ENCODE data around the gene POLR2L. TPM values are rescaled to one million over a fixed set of nuclear protein-coding genes. Genes with fewer than 3 reads are reported as not detected.

Gene POLR2L
- total and polyA plus RNA-seq, 12 donors: 26.2 to 206 (median 109) TPM

DNA sequence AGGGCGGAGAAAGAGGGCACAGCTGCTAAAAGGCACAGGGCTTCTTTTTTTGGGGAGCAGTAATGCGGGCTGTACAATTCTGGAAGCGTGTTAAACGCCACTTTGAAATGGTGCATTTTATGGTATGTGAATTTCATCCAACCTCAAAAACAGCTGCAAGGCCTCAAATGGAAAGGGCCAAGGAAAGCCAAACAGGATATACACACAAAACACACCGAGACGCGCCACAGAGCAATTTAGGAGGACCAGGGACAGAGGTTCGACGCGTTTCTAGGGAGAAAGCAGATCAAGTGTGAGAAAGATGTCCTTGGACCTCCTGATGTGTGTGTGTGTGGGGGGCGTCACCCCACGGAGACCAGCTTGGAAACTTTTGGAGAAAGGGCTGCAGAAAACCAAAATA is 31.4 kb upstream of the POLR2L start:
- TF ChIP-seq, protein P1, sequence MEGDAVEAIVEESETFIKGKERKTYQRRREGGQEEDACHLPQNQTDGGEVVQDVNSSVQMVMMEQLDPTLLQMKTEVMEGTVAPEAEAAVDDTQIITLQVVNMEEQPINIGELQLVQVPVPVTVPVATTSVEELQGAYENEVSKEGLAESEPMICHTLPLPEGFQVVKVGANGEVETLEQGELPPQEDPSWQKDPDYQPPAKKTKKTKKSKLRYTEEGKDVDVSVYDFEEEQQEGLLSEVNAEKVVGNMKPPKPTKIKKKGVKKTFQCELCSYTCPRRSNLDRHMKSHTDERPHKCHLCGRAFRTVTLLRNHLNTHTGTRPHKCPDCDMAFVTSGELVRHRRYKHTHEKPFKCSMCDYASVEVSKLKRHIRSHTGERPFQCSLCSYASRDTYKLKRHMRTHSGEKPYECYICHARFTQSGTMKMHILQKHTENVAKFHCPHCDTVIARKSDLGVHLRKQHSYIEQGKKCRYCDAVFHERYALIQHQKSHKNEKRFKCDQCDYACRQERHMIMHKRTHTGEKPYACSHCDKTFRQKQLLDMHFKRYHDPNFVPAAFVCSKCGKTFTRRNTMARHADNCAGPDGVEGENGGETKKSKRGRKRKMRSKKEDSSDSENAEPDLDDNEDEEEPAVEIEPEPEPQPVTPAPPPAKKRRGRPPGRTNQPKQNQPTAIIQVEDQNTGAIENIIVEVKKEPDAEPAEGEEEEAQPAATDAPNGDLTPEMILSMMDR (IDR thresholded peaks at IDR 0.05): no peak
- TF ChIP-seq POLR2A (IDR thresholded peaks at IDR 0.05): no peak
- Histone ChIP-seq H3K4me1 (replicated peaks in 1 of 2) (peaks cover 7 to 8% of the 10 kb centered on the region in 2 donors), H3K36me3 (replicated peaks in 1 of 2) (no peaks in the 10 kb centered on the region), H3K27ac (no peak overlapping the region), H3K9me3 (replicated peaks in 1 of 3) (no peaks in the 10 kb centered on the region), H3K4me3 (no peak overlapping the region), H3K27me3 (no peaks in the 10 kb centered on the region)
- WGBS, 4 donors: 71 to 82% (median 78%) methylated on average over 11 to 12 of the region's 12 CpGs
- no peak for DNase-seq
- intact Hi-C loops (cut with DNase I): no loop called here

DNA sequence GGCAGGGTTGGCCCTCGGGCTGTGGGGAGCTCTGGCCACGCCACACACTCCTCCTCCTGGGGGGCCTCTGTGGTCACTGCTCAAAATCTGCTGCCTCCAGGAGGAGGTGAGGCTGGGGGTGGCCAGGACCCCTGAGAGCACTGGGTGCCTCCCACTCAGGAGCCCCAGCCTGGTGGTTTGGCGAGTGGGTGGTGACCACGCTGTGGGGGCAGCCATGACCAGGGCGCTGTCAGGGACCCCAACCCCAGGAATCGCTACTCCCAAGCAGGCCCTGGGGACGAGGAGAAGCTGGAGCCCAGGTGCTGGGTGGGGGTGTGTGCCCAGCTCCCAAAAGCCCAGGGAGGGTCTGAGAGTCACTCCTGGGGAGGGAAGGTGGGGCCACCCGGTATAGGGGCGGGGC is 30.5 kb upstream of the POLR2L start:
- TF ChIP-seq, protein P1 (IDR thresholded peaks at IDR 0.05): no peak
- no peak for TF ChIP-seq POLR2A (IDR thresholded peaks at IDR 0.05)
- H3K9me3 ChIP-seq (replicated peaks in 1 of 3): no peaks in the 10 kb centered on the region
- intact Hi-C loops (cut with DNase I): no loop called here
- no peak overlapping the region for H3K27ac ChIP-seq
- H3K36me3 ChIP-seq (replicated peaks in 1 of 2): no peaks in the 10 kb centered on the region
- H3K4me3 ChIP-seq: no peak overlapping the region
- peaks cover 7 to 8% of the 10 kb centered on the region in 2 donors for H3K4me1 ChIP-seq (replicated peaks in 1 of 2)
- no peaks in the 10 kb centered on the region for H3K27me3 ChIP-seq
- DNase-seq: no peak
- 81 to 90% (median 86%) methylated on average over 4 to 9 of the region's 9 CpGs for WGBS, 4 donors

DNA sequence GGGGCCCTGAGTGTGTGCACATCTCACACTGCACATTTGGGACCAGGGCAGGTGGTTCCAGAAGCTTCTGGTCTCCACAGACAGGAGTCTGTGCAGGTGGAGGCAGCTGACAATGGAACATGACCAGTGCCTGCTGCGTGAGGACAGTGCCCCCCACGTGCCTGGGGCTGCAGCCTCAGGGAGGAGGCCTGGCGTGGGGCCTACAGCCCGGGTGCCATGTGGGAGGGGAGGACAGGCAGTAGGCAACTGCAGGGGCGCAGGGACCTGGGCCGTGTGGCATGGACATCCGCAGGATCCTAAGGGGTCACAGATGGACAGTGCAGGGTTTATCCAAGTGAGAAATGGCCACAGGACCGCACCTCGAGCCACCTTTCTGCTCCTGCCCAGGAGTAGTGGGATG is 29.1 kb upstream of the POLR2L start:
- Histone ChIP-seq H3K4me3 (no peak overlapping the region), H3K27me3 (no peaks in the 10 kb centered on the region), H3K27ac (no peak overlapping the region), H3K4me1 (replicated peaks in 1 of 2) (peaks cover 2 to 3% of the 10 kb centered on the region in 2 donors), H3K9me3 (replicated peaks in 1 of 3) (no peaks in the 10 kb centered on the region), H3K36me3 (replicated peaks in 1 of 2) (peaks cover 0 to 4% of the 10 kb centered on the region in 2 donors)
- intact Hi-C loops (cut with DNase I): no loop called here
- DNase-seq: no peak
- WGBS, 4 donors: 50 to 81% (median 74%) methylated on average over 2 to 9 of the region's 9 CpGs
- TF ChIP-seq POLR2A (IDR thresholded peaks at IDR 0.05): no peak
- TF ChIP-seq, protein P1 (IDR thresholded peaks at IDR 0.05): no peak

DNA sequence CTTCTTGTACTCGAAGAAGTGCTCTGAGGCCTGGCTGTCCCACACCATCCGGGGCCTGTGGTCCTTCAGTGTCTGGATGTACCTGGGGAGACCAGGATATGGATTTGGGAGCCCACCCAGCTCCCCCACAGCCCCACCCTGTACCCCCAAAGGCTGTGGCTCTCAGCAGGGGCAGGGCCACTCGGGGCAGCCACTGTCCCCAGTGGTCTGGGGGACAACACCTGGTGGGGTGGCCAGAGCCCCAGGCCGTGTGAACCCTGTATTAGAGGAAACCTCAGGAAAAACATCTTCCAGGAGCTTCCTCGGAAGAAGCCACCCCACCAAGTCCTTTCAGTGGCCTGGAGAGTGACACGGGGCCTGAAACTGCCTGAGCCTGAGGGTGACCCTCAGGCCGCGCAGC is 28.1 kb upstream of the POLR2L start:
- intact Hi-C loops (cut with DNase I): no loop called here
- WGBS, 4 donors: 86 to 100% (median 91%) methylated on average over 3 to 8 of the region's 8 CpGs
- H3K36me3 ChIP-seq (replicated peaks in 1 of 2): peaks cover 0 to 4% of the 10 kb centered on the region in 2 donors
- no peak for DNase-seq
- TF ChIP-seq POLR2A (IDR thresholded peaks at IDR 0.05): no peak
- H3K27me3 ChIP-seq: no peaks in the 10 kb centered on the region
- H3K4me1 ChIP-seq (replicated peaks in 1 of 2): no peaks in the 10 kb centered on the region
- H3K4me3 ChIP-seq: no peak overlapping the region
- no peaks in the 10 kb centered on the region for H3K9me3 ChIP-seq (replicated peaks in 1 of 3)
- H3K27ac ChIP-seq: no peak overlapping the region

DNA sequence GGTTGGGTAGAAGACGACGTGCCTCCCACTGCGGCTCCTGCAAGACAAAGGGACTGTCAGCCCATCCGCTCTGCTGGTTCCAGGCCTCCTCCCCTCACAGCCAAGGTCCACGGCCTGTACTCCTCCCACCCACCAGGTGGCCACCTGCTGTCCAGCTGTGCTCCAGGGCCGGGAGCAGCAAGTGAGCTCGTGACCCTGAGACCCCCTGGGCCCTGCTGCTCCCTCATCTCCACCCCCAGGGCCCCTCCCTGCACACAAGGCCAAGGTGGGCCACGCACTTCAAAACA is 27.7 kb upstream of the POLR2L start:
- 65 to 100% (median 73%) methylated on average over 1 to 8 of the region's 8 CpGs for WGBS, 4 donors
- no peaks in the 10 kb centered on the region for H3K9me3 ChIP-seq (replicated peaks in 1 of 3)
- no peak for DNase-seq
- H3K4me3 ChIP-seq: no peak overlapping the region
- H3K27me3 ChIP-seq: no peaks in the 10 kb centered on the region
- peaks cover 0 to 4% of the 10 kb centered on the region in 2 donors for H3K36me3 ChIP-seq (replicated peaks in 1 of 2)
- intact Hi-C loops (cut with DNase I): no loop called here
- no peaks in the 10 kb centered on the region for H3K4me1 ChIP-seq (replicated peaks in 1 of 2)
- H3K27ac ChIP-seq: no peak overlapping the region
- no peak for TF ChIP-seq POLR2A (IDR thresholded peaks at IDR 0.05)
- TF ChIP-seq, protein P1 (IDR thresholded peaks at IDR 0.05): no peak

Measured in adrenal gland (tissue), 12 donors.